Endothelial cell of umbilical vein (primary cell): Measurements from ENCODE around the gene PTRH1. TPM values are rescaled to one million over a fixed set of nuclear protein-coding genes. Genes with fewer than 3 reads are reported as not detected.

Experiments
- BruUV-seq: library from RNA; stranded (reverse); fragments of 400-500 nt; replicated peaks from 2 replicates; lab custom pipeline; 2021; lab: Mats Ljungman, UMichigan
- CTCF ChIA-PET: fragments of 300-600, 350-600 bp; sonication (Branson Sonifier 250); formaldehyde crosslinking; loops from one replicate; lab custom pipeline; 2021; ENCODE audit warnings: antibody characterized with exemption, inconsistent platforms; lab: Charles Lee
- POLR2A ChIA-PET: fragments of 300-600, 350-600 bp; sonication (Branson Sonifier 250); formaldehyde crosslinking; loops from one replicate; lab custom pipeline; 2021; ENCODE audit warnings: antibody characterized with exemption, inconsistent platforms; lab: Charles Lee
- DNase-seq: peaks from one replicate; pipeline ENCODE4 v3.0.0-alpha.2; 2011; ENCODE audit warnings: low read depth, low spot score
- FAIRE-seq: peaks from 2 replicates; lab custom pipeline; 2011; peaks lifted over from hg19 to GRCh38; lab: Jason Lieb, UNC
- H2AFZ ChIP-seq: 2 replicates; pipeline ENCODE4 v1.6.0; 2012; ENCODE audit warnings: low read depth, low read length, control low read depth, inconsistent platforms
- H3K27ac ChIP-seq: 2 replicates; pipeline ENCODE4 v1.5.1; 2011; ENCODE audit warnings: low read depth, mild to moderate bottlenecking, control low read depth, low read length, moderate library complexity; ENCODE audit not compliant: insufficient read depth
- H3K27me3 ChIP-seq, 2 experiments: 2 replicates each; pipeline versions ENCODE4 v1.6.0 to v1.6.1; 2011; ENCODE audit warnings: low read length in 2 of 2, mixed read lengths in 1 of 2; ENCODE audit not compliant: control insufficient read depth in 2 of 2, insufficient read depth in 2 of 2
- H3K36me3 ChIP-seq, 2 experiments: 2 replicates in 1 of 2; 3 replicates in 1 of 2; pipeline ENCODE4 v1.5.1; 2011; ENCODE audit warnings: low read length in 2 of 2, mild to moderate bottlenecking in 1 of 2, moderate library complexity in 1 of 2; ENCODE audit not compliant: control insufficient read depth in 2 of 2, insufficient read depth in 2 of 2; ENCODE audit errors: extremely low read depth in 1 of 2
- H3K4me1 ChIP-seq: 3 replicates; pipeline ENCODE4 v1.5.1; 2011; ENCODE audit warnings: mild to moderate bottlenecking, low read length; ENCODE audit not compliant: control insufficient read depth, insufficient read depth; ENCODE audit errors: extremely low read depth
- H3K4me2 ChIP-seq: 2 replicates; pipeline ENCODE4 v1.6.1; 2011; ENCODE audit warnings: low read length, control low read depth, mixed read lengths; ENCODE audit not compliant: insufficient read depth
- H3K4me3 ChIP-seq, 3 experiments: fragments of 200-600 bp in 1 of 3; sonication (generic), shearing (Covaris generic) in 1 of 3; replicated peaks in 1 of 3; 2 replicates each; pipeline ENCODE4 v1.5.1; 2011 to 2016; ENCODE audit warnings: control low read depth in 3 of 3, low read length in 3 of 3, mild to moderate bottlenecking in 2 of 3, inconsistent platforms in 1 of 3, low read depth in 1 of 3, moderate library complexity in 1 of 3; ENCODE audit not compliant: insufficient read depth in 1 of 3
- H3K79me2 ChIP-seq: 2 replicates; pipeline ENCODE4 v1.6.0; 2012; ENCODE audit warnings: low read length, inconsistent platforms; ENCODE audit not compliant: control insufficient read depth, insufficient read depth
- H3K9ac ChIP-seq: replicated peaks from 2 replicates; pipeline ENCODE3; 2011; ENCODE audit warnings: low read length, control low read depth; ENCODE audit not compliant: insufficient read depth; ENCODE audit errors: extremely low read depth
- H3K9me1 ChIP-seq: replicated peaks from 3 replicates; pipeline ENCODE4 v1.6.0; 2011; ENCODE audit warnings: mild to moderate bottlenecking, low read length; ENCODE audit not compliant: control insufficient read depth, insufficient read depth; ENCODE audit errors: extremely low read depth
- H3K9me3 ChIP-seq: replicated peaks from 2 replicates; pipeline ENCODE4 v1.5.1; 2012; ENCODE audit warnings: low read length, inconsistent platforms; ENCODE audit not compliant: control insufficient read depth, insufficient read depth
- H4K20me1 ChIP-seq: replicated peaks from 2 replicates; pipeline ENCODE3; 2011; ENCODE audit warnings: mild to moderate bottlenecking, low read length; ENCODE audit not compliant: control insufficient read depth, insufficient read depth; ENCODE audit errors: extremely low read depth
- CTCF ChIP-seq, 2 donors: IDR thresholded peaks; 1 replicate in 1 of 2; 2 replicates in 1 of 2; pipeline ENCODE4 v1.5.1; 2011; ENCODE audit warnings: low read length in 2 of 2, mild to moderate bottlenecking in 2 of 2, moderate library complexity in 2 of 2, control low read depth in 1 of 2, inconsistent platforms in 1 of 2, low read depth in 1 of 2; ENCODE audit not compliant: insufficient read depth in 1 of 2; ENCODE audit errors: extremely low read depth in 1 of 2
- EZH2 ChIP-seq: IDR thresholded peaks from 2 replicates; pipeline ENCODE4 v1.6.1; 2012; ENCODE audit warnings: borderline replicate concordance, low read depth, mild to moderate bottlenecking, moderate library complexity, low read length, inconsistent platforms; ENCODE audit not compliant: severe bottlenecking
- FOS ChIP-seq: IDR thresholded peaks from 2 replicates; pipeline ENCODE4 v1.6.1; 2011; ENCODE audit warnings: mild to moderate bottlenecking, low read length, moderate library complexity, borderline replicate concordance; ENCODE audit not compliant: insufficient read depth
- GATA2 ChIP-seq: IDR thresholded peaks from 2 replicates; pipeline ENCODE4 v1.7.0; 2011; ENCODE audit warnings: low read depth, mild to moderate bottlenecking, moderate library complexity, mixed read lengths, low read length; ENCODE audit not compliant: insufficient read length, insufficient read depth
- JUN ChIP-seq: IDR thresholded peaks from 2 replicates; pipeline ENCODE4 v1.6.1; 2011; ENCODE audit warnings: borderline replicate concordance, low read depth; ENCODE audit not compliant: insufficient read length, insufficient read depth
- MAX ChIP-seq: IDR thresholded peaks from 2 replicates; pipeline ENCODE4 v1.6.1; 2011; ENCODE audit not compliant: insufficient read depth, insufficient read length
- MYC ChIP-seq: IDR thresholded peaks from one replicate; pipeline ENCODE4 v1.6.1; 2011; ENCODE audit warnings: mild to moderate bottlenecking, low read depth, low read length
- POLR2A ChIP-seq: IDR thresholded peaks from 2 replicates; pipeline ENCODE4 v1.6.1; 2012; ENCODE audit warnings: low read depth, mild to moderate bottlenecking, control low read depth, low read length
- POLR2AphosphoS5 ChIP-seq: IDR thresholded peaks from 2 replicates; pipeline ENCODE4 v1.6.1; 2012; ENCODE audit warnings: low read depth, mild to moderate bottlenecking, control low read depth, low read length, moderate library complexity; ENCODE audit not compliant: insufficient read depth
- dilution Hi-C: fragments of 300-500 bp; cut with MboI; formaldehyde crosslinking; loops from one replicate; pipeline ENCODE4 v1.15.0; 2019; ENCODE audit warnings: low sequenced_read_pairs; ENCODE audit not compliant: extremely low pct_ligation_motif_present
- intact Hi-C: fragments of 100-400 bp; cut with micrococcal nuclease; formaldehyde crosslinking; loops from one replicate; pipeline ENCODE4 v1.10.0; 2022
- polyA plus RNA-seq, 4 experiments: library from polyadenylated mRNA; depleted of rRNA in 3 of 4; stranded (reverse) in 3 of 4; unstranded in 1 of 4; fragments of >200 nt; gene quantifications; 2 replicates each; pipeline versions ENCODE4 v1.2.1 to v1.2.3, GENCODE V29; 2011 to 2012; ENCODE audit warnings: missing spikeins in 1 of 4
- total RNA-seq: library from RNA; stranded (reverse); gene quantifications from 2 replicates; pipeline ENCODE4 v1.2.3, GENCODE V29; 2021

Gene PTRH1
- total and polyA plus RNA-seq, 2 donors (not counting 3 experiments of a cell fraction or from before 2014, with no cell fraction given): 25.1 to 52.2 TPM

- intact Hi-C loops: no loop called here
- H3K9me3 ChIP-seq: no peaks in the 10 kb centered on the region
- FAIRE-seq (no peak), DNase-seq (no peak)
- no peaks in the 10 kb centered on the region for H3K4me1 ChIP-seq
- ChIA-PET CTCF (no interaction called here), POLR2A (interaction anchor here (0.6 kb wide), 1 partner anchor 182 kb away, joined by 5 read pairs; no protein-coding TSS in a partner anchor)
- no peak for TF ChIP-seq FOS
- no peak for TF ChIP-seq POLR2AphosphoS5
- TF ChIP-seq GATA2: no peak
- no peak for TF ChIP-seq CTCF (IDR thresholded peaks at IDR 0.05; ENCODE audit: extremely low read depth in 1 of 2, insufficient read depth in 1 of 2, low read depth in 1 of 2, low read length in 2 of 2)
- TF ChIP-seq MAX: no peak
- TF ChIP-seq JUN: no peak
- TF ChIP-seq POLR2A: no peak
- TF ChIP-seq EZH2: no peak
- TF ChIP-seq MYC: no peak
- no TSS peak for BruUV-seq
- no peaks in the 10 kb centered on the region for H4K20me1 ChIP-seq
- no peak within 1 kb of the TSS for H3K4me3 ChIP-seq
- no peak within 1 kb of the TSS for H2AFZ ChIP-seq
- no peaks in the 10 kb centered on the region for H3K36me3 ChIP-seq
- no peak within 1 kb of the TSS for H3K9ac ChIP-seq
- no peaks in the 10 kb centered on the region for H3K9me1 ChIP-seq
- H3K27ac ChIP-seq: no peak within 1 kb of the TSS
- H3K27me3 ChIP-seq: no peaks in the 10 kb centered on the region
- no peak within 1 kb of the TSS for H3K4me2 ChIP-seq
- dilution Hi-C loops: no loop called here
- H3K79me2 ChIP-seq: no peaks in the 10 kb centered on the region
Measured at GRCh38 chr9:127706836-127707241, 8.6 kb downstream of the PTRH1 start, which contains the start of gene CFAP157. TSS of gene CFAP157 (plus strand) at chr9:127706988. CDS start at chr9:127707032, 44 bp downstream.
